CD4-positive, alpha-beta T cell treated with Interleukin-6 for 4 hours (primary cell): ENCODE data around the gene TASOR2.

Experiments used
- DNase-seq: peaks from one replicate; pipeline ENCODE4 v3.0.0-alpha.2; 2020; ENCODE audit warnings: mixed read lengths

Gene TASOR2

GRCh38 chr10:5684971-5685763 is 529 bp downstream of the TASOR2 start:
- peak; percentile 76 for DNase-seq

GRCh38 chr10:5685764-5686240 is 1.2 kb downstream of the TASOR2 start:
- DNase-seq = no peak

GRCh38 chr10:5688587-5688986 is 3.9 kb downstream of the TASOR2 start:
- DNase-seq = no peak

GRCh38 chr10:5691786-5692185 is 7.1 kb downstream of the TASOR2 start:
- DNase-seq = no peak

GRCh38 chr10:5692461-5693358 is 8.1 kb downstream of the TASOR2 start:
- peak; percentile 52 for DNase-seq

- DNase-seq = no peak
These were observed 9.9 kb downstream of the TASOR2 start for GRCh38 chr10:5694573-5694972.

- DNase-seq = no peak
These were observed 12.7 kb downstream of the TASOR2 start for GRCh38 chr10:5697342-5697741.

- no peak for DNase-seq
These were observed 13.4 kb downstream of the TASOR2 start for GRCh38 chr10:5698062-5698461.

- DNase-seq = no peak
These were observed 23.7 kb downstream of the TASOR2 start for GRCh38 chr10:5708356-5708755.

GRCh38 chr10:5709865-5710264 is 25.2 kb downstream of the TASOR2 start:
- no peak for DNase-seq

GRCh38 chr10:5710859-5711258 is 26.2 kb downstream of the TASOR2 start:
- no peak for DNase-seq

- no peak for DNase-seq
These were observed 27.0 kb downstream of the TASOR2 start for GRCh38 chr10:5711642-5712041.

GRCh38 chr10:5719546-5719945 is 34.9 kb downstream of the TASOR2 start:
- no peak for DNase-seq

GRCh38 chr10:5720182-5720581 is 35.5 kb downstream of the TASOR2 start:
- DNase-seq = no peak

- DNase-seq = no peak
These were observed 39.1 kb downstream of the TASOR2 start for GRCh38 chr10:5723692-5724091.

GRCh38 chr10:5730766-5731165 is 46.1 kb downstream of the TASOR2 start:
- no peak for DNase-seq

- no peak for DNase-seq
These were observed 46.9 kb downstream of the TASOR2 start for GRCh38 chr10:5731559-5731958.

GRCh38 chr10:5732141-5732540 is 47.5 kb downstream of the TASOR2 start:
- no peak for DNase-seq
